Transverse colon (tissue), 4 donors: ENCODE measurements around the gene TBATA. TPM values are rescaled to one million over a fixed set of nuclear protein-coding genes. Genes with fewer than 3 reads are reported as not detected.

Experiments
- DNase-seq: peaks from one replicate; pipeline ENCODE4 v3.0.0-alpha.2; 2019
- H3K27ac ChIP-seq, 4 donors: fragments of 200-600 bp; sonication (generic); 2 replicates each; pipeline ENCODE4 v1.5.1; 2016 to 2018; ENCODE audit warnings: inconsistent platforms in 4 of 4
- H3K27me3 ChIP-seq: fragments of 200-600 bp; sonication (generic); 2 replicates; pipeline ENCODE4 v1.5.1; 2017; ENCODE audit warnings: inconsistent platforms
- H3K36me3 ChIP-seq, 4 donors: fragments of 200-600 bp; sonication (generic); 2 replicates each; pipeline ENCODE4 v1.5.1; 2017 to 2019; ENCODE audit warnings: inconsistent platforms in 4 of 4
- H3K4me1 ChIP-seq, 4 donors: fragments of 200-600 bp; sonication (generic); 2 replicates each; pipeline ENCODE4 v1.5.1; 2017 to 2020; ENCODE audit warnings: inconsistent platforms in 4 of 4
- H3K4me3 ChIP-seq, 4 donors: fragments of 200-600 bp; sonication (generic); 1 replicate in 1 of 4; 2 replicates in 3 of 4; pipeline versions ENCODE4 v1.5.1 to v1.6.1; 2017 to 2019; ENCODE audit warnings: inconsistent platforms in 4 of 4
- H3K9me3 ChIP-seq, 2 donors: fragments of 200-600 bp; sonication (generic); 2 replicates each; pipeline ENCODE4 v1.5.1; 2017 to 2019; ENCODE audit warnings: inconsistent platforms in 2 of 2
- EP300 ChIP-seq: sonication (generic); formaldehyde crosslinking; IDR thresholded peaks from one replicate; pipeline ENCODE4 v1.6.1; 2017; ENCODE audit warnings: antibody characterized with exemption, low read depth
- POLR2A ChIP-seq: fragments of 450-650 bp; IDR thresholded peaks from one replicate; pipeline ENCODE4 v1.6.1; 2016; ENCODE audit warnings: antibody characterized with exemption, mild to moderate bottlenecking, moderate library complexity
- POLR2AphosphoS5 ChIP-seq, 3 donors: sonication (generic); formaldehyde crosslinking; IDR thresholded peaks; one replicate each; pipeline ENCODE4 v1.6.1; 2016; ENCODE audit warnings: antibody characterized with exemption in 3 of 3
- WGBS, 2 donors: methylation state at CpG; one replicate each; pipeline ENCODE4 v1.1.5; 2018; ENCODE audit warnings: low coverage in 1 of 2; 5-methylcytosine and 5-hydroxymethylcytosine counted together
- in situ Hi-C, 4 donors: fragments of 200-750 bp; cut with MboI; loops; one replicate each; pipeline versions ENCODE4 v1.15.0 to v1.15.1; 2017; ENCODE audit warnings: low sequenced_read_pairs in 3 of 4, low pct_ligation_motif_present in 1 of 4, low pct_unique_long_range_greater_than_20kb in 1 of 4
- intact Hi-C: fragments of 100-400 bp; cut with DNase I; formaldehyde crosslinking; loops from one replicate; pipeline ENCODE4 v1.15.1; 2023; ENCODE audit warnings: low total_unique reads
- total RNA-seq, 4 donors: library from RNA; depleted of rRNA; stranded (reverse); fragments of >200 nt; gene quantifications; one replicate each; pipeline ENCODE4 v1.1.0, GENCODE V29; 2016
- TF ChIP-seq, protein P1 (sequence below), 5 experiments: fragments of 200-600 bp in 3 of 5; fragments of 450-650 bp in 2 of 5; sonication (generic) in 3 of 5; IDR thresholded peaks; 1 replicate in 2 of 5; 2 replicates in 3 of 5; pipeline ENCODE4 v1.5.1; 2016 to 2017; ENCODE audit warnings: antibody characterized with exemption in 5 of 5, inconsistent platforms in 3 of 5, mild to moderate bottlenecking in 2 of 5, moderate library complexity in 1 of 5

The TBATA gene
- total RNA-seq, 4 donors from 2014 or later = not detected

DNA sequence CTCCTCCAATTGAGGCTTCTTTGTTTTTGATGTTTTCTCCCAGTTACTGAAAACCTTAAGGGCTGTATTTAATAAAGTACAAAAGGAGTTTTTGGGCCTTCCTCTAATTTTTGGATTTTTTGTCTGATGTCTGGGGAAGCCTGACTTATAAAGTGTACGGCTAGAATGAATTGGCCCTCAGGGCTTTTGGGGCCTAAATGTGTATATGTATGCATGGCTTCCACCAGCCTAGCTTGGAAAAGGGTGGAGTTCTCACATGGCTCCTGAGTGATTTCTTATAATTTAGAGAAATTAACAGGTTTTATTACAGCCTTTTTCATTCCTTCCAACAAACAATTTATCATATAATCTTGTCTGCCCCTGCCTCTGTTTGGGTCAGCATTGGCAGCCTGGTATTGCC is 10.4 kb upstream of the TBATA start:
- Histone ChIP-seq H3K27me3 (peaks cover 10% of the 10 kb centered on the region), H3K27ac (no peak overlapping the region), H3K4me1 (no peaks in the 10 kb centered on the region), H3K36me3 (no peaks in the 10 kb centered on the region), H3K4me3 (no peak overlapping the region), H3K9me3 (no peaks in the 10 kb centered on the region)
- no peak for DNase-seq
- 88% methylated on average over 1 of the region's 1 CpG; no CpG with 5 or more reads in 1 of the 2 donors for WGBS, 2 donors
- in situ Hi-C loops (no loop called here), intact Hi-C loops (no loop called here)
- TF ChIP-seq POLR2A (no peak), POLR2AphosphoS5 (IDR thresholded peaks at IDR 0.05) (no peak), EP300 (no peak)
- TF ChIP-seq, protein P1, sequence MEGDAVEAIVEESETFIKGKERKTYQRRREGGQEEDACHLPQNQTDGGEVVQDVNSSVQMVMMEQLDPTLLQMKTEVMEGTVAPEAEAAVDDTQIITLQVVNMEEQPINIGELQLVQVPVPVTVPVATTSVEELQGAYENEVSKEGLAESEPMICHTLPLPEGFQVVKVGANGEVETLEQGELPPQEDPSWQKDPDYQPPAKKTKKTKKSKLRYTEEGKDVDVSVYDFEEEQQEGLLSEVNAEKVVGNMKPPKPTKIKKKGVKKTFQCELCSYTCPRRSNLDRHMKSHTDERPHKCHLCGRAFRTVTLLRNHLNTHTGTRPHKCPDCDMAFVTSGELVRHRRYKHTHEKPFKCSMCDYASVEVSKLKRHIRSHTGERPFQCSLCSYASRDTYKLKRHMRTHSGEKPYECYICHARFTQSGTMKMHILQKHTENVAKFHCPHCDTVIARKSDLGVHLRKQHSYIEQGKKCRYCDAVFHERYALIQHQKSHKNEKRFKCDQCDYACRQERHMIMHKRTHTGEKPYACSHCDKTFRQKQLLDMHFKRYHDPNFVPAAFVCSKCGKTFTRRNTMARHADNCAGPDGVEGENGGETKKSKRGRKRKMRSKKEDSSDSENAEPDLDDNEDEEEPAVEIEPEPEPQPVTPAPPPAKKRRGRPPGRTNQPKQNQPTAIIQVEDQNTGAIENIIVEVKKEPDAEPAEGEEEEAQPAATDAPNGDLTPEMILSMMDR (IDR thresholded peaks at IDR 0.05) = no peak

- no peaks in the 10 kb centered on the region for H3K9me3 ChIP-seq
- in situ Hi-C loops = no loop called here
- intact Hi-C loops = no loop called here
- H3K4me1 ChIP-seq = no peaks in the 10 kb centered on the region
- no peaks in the 10 kb centered on the region for H3K27me3 ChIP-seq
- no peak for DNase-seq
- WGBS, 2 donors = 77% methylated on average over 5 of the region's 5 CpGs
- TF ChIP-seq EP300 = no peak
- no peak overlapping the region for H3K4me3 ChIP-seq
- H3K27ac ChIP-seq = no peak overlapping the region
- H3K36me3 ChIP-seq = no peaks in the 10 kb centered on the region
Observed at GRCh38 chr10:70791386-70792039, 6.3 kb upstream of the TBATA start.

DNA sequence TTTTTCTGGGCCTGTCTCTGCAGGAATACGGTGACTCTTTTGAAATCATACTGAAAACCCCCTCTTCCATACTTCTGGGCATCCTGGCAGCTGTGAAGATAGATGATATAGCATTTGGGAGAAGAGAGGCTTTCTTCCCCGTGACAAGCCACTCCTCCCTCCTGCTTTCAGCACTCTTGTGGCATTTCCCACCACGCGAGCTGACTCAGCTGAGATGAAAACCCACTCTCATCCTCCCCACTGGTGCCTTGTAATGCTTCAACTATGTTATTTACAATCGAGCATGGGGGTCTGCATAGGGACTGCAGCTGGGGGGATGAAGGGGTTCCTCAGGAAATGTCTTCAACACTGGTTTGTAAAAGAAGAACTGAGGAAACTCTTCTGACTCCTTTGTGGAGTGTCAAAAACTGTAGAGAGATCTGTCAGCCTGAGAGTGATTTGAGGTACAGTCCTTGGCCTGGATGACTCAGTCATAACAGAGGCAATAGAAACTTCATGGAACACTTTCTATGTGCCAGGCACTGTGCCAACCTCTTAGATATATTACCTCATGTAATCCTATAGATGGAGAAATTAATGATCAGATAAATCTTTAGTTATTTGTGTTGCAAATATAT is 1.7 kb upstream of the TBATA start:
- no peak overlapping the region for H3K4me3 ChIP-seq
- no peaks in the 10 kb centered on the region for H3K9me3 ChIP-seq
- TF ChIP-seq, protein P1 (IDR thresholded peaks at IDR 0.05) = no peak
- TF ChIP-seq POLR2AphosphoS5 (IDR thresholded peaks at IDR 0.05) (no peak), EP300 (no peak), POLR2A (no peak)
- 56 to 65% methylated on average over 2 to 5 of the region's 5 CpGs for WGBS, 2 donors
- in situ Hi-C loops (no loop called here), intact Hi-C loops (no loop called here)
- no peak overlapping the region for H3K27ac ChIP-seq
- no peaks in the 10 kb centered on the region for H3K4me1 ChIP-seq
- no peak for DNase-seq
- H3K36me3 ChIP-seq = no peaks in the 10 kb centered on the region
- no peaks in the 10 kb centered on the region for H3K27me3 ChIP-seq

DNA sequence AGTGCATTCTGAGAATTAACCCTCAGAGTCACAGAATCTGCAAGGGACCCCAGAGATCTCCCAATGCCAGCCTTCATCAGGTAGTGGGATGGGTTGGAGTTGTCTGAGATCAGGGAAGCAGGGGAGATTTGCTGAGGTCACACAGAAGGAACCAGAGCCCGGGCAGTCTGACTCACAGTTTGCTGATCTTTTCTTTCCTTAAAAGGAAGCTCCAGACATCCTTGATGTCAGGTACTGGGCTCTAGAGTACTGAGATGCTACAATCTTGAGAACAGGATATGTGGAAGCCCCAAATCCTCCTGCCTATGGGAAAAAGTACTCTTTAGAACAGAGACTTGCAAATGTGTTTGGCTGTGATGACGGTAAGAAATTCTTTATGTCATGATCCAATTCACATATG is 706 bp downstream of the TBATA start:
- no peak overlapping the region for H3K4me3 ChIP-seq
- intact Hi-C loops = no loop called here
- no peak for TF ChIP-seq EP300
- TF ChIP-seq, protein P1 (IDR thresholded peaks at IDR 0.05) = no peak
- no peak for TF ChIP-seq POLR2A
- TF ChIP-seq POLR2AphosphoS5 (IDR thresholded peaks at IDR 0.05) = no peak
- no peaks in the 10 kb centered on the region for H3K27me3 ChIP-seq
- in situ Hi-C loops = no loop called here
- no peaks in the 10 kb centered on the region for H3K9me3 ChIP-seq
- no peaks in the 10 kb centered on the region for H3K36me3 ChIP-seq
- 40 to 76% methylated on average over 1 to 2 of the region's 2 CpGs for WGBS, 2 donors
- H3K27ac ChIP-seq = no peak overlapping the region
- H3K4me1 ChIP-seq = peaks cover 0 to 6% (median 1%) of the 10 kb centered on the region in 4 donors
- DNase-seq = no peak

DNA sequence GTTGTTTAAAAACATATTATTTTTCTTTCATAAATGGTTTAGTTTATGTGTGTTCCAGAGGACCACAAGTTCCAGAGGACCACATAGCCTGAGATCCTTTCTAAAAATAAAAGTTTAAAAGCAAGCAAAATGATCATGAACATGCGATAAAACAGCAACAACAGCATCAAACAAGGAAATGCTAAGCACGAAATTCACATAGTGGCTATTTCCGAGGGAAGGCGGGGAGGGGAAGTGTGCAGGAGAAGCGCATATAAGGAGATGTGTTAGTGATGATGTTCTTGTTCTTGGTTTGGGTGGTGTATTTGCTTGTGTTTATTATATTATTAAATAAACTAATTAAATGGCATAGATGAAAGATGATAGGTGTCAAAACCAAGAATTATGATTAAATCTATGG is 1.2 kb downstream of the TBATA start:
- Histone ChIP-seq H3K36me3 (no peaks in the 10 kb centered on the region), H3K27ac (no peak overlapping the region), H3K4me1 (peaks cover 0 to 6% (median 1%) of the 10 kb centered on the region in 4 donors), H3K9me3 (no peaks in the 10 kb centered on the region), H3K4me3 (no peak overlapping the region), H3K27me3 (no peaks in the 10 kb centered on the region)
- TF ChIP-seq POLR2AphosphoS5 (IDR thresholded peaks at IDR 0.05) (no peak), EP300 (no peak), POLR2A (no peak)
- TF ChIP-seq, protein P1 (IDR thresholded peaks at IDR 0.05) = no peak
- no peak for DNase-seq
- in situ Hi-C loops (no loop called here), intact Hi-C loops (no loop called here)
- WGBS, 2 donors = 43 to 45% methylated on average over 5 of the region's 5 CpGs
